Hepatocyte (in vitro differentiated cells): ENCODE data around the gene MBTPS1. TPM values are rescaled to one million over a fixed set of nuclear protein-coding genes. Genes with fewer than 3 reads are reported as not detected.

Source experiments
- DNase-seq: peaks from one replicate; pipeline ENCODE4 v3.0.0-alpha.2; 2016; ENCODE audit warnings: low spot score
- H2AFZ ChIP-seq: fragments of 200-600 bp; sonication (generic); 2 replicates; pipeline ENCODE4 v1.6.0; 2016; ENCODE audit warnings: antibody characterized with exemption, mild to moderate bottlenecking
- H3K27ac ChIP-seq: fragments of 200-600 bp; sonication (generic); 2 replicates; pipeline ENCODE4 v1.5.1; 2016; ENCODE audit warnings: mild to moderate bottlenecking
- H3K27me3 ChIP-seq: fragments of 200-600 bp; sonication (generic); 2 replicates; pipeline ENCODE4 v1.6.1; 2016
- H3K36me3 ChIP-seq: fragments of 200-600 bp; sonication (generic); replicated peaks from 2 replicates; pipeline ENCODE4 v1.5.1; 2016; ENCODE audit warnings: low read depth; ENCODE audit not compliant: insufficient read depth
- H3K4me1 ChIP-seq: fragments of 200-600 bp; sonication (generic); 2 replicates; pipeline ENCODE4 v1.5.1; 2016; ENCODE audit warnings: mild to moderate bottlenecking, moderate library complexity; ENCODE audit not compliant: insufficient read depth
- H3K4me2 ChIP-seq: fragments of 200-600 bp; sonication (generic); 2 replicates; pipeline ENCODE4 v1.6.0; 2016
- H3K4me3 ChIP-seq: fragments of 200-600 bp; sonication (generic); 2 replicates; pipeline ENCODE4 v1.5.1; 2016; ENCODE audit warnings: mild to moderate bottlenecking
- H3K79me2 ChIP-seq: fragments of 200-600 bp; sonication (generic); 2 replicates; pipeline ENCODE4 v1.6.0; 2017; ENCODE audit warnings: mild to moderate bottlenecking
- H3K9me2 ChIP-seq: fragments of 200-600 bp; sonication (generic); replicated peaks from 2 replicates; pipeline ENCODE4 v1.6.0; 2017; ENCODE audit warnings: mild to moderate bottlenecking; ENCODE audit not compliant: insufficient read depth
- H3K9me3 ChIP-seq: fragments of 200-600 bp; sonication (generic); 2 replicates; pipeline ENCODE4 v1.5.1; 2016; ENCODE audit warnings: low read depth, mild to moderate bottlenecking
- H4K20me1 ChIP-seq: fragments of 200-600 bp; sonication (generic); 2 replicates; pipeline ENCODE4 v1.6.0; 2016; ENCODE audit warnings: mild to moderate bottlenecking; ENCODE audit not compliant: insufficient read depth, poor library complexity, severe bottlenecking
- EZH2 ChIP-seq: fragments of 200-600 bp; sonication (generic); IDR thresholded peaks from 2 replicates; pipeline ENCODE4 v1.6.1; 2016; ENCODE audit warnings: antibody characterized with exemption, mild to moderate bottlenecking, borderline replicate concordance
- EZH2phosphoT487 ChIP-seq: fragments of 200-600 bp; sonication (generic); IDR thresholded peaks from one replicate; pipeline ENCODE4 v1.6.1; 2018; ENCODE audit warnings: antibody characterized with exemption, mild to moderate bottlenecking, low read depth, moderate library complexity; ENCODE audit not compliant: unreplicated experiment, severe bottlenecking
- WGBS: methylation state at CpG from one replicate; pipeline ENCODE4 v1.1.6; 2016; ENCODE audit warnings: low lambda C conversion rate; ENCODE audit errors: missing lambda C conversion rate; 5-methylcytosine and 5-hydroxymethylcytosine counted together
- polyA plus RNA-seq: library from polyadenylated mRNA; unstranded; fragments of >200 nt; fragmentation: Nextera tagmentation; extraction: Ambion mirVana; gene quantifications from 2 replicates; pipeline ENCODE4 v1.2.1, GENCODE V29; 2016
- total RNA-seq: library from RNA; depleted of rRNA; stranded (reverse); fragments of >200 nt; gene quantifications from 2 replicates; pipeline ENCODE4 v1.2.3, GENCODE V29; 2014
- TF ChIP-seq, protein P1 (sequence below): fragments of 200-600 bp; sonication (generic); IDR thresholded peaks from 2 replicates; pipeline ENCODE4 v1.5.1; 2016; ENCODE audit warnings: antibody characterized with exemption, mild to moderate bottlenecking; ENCODE audit not compliant: poor library complexity

The MBTPS1 gene
- total and polyA plus RNA-seq, 2 experiments from 2014 or later = 65.9 to 76.8 TPM

DNA sequence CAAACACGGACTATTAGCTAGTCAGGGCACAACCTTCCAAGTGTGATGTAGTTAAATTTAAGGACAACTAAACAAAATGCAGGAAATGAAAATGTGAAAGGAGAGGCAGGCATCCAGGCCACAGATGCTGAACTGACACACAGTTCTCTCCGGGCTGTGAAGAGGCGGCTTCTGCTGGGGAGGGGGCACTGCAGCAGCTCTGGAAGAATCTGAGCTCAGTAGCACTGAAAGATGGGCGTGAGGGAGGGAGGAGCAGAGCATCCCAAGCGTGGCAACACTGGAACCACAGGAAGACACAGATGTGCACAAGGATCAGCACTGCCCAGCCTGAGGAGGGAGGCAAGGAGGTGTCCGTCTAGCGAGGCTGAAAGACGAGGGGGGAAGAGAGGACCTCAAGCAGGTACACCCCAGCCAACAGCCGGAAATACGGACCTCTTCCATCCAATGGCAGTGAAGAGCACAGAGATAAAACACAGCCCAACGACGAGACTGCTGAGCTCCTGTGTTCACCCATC lies 11.4 kb downstream of the MBTPS1 start:
- no peaks in the 10 kb centered on the region for H3K27me3 ChIP-seq
- H2AFZ ChIP-seq = no peak overlapping the region
- H3K79me2 ChIP-seq = peaks cover 97% of the 10 kb centered on the region
- no peak for DNase-seq
- H3K4me3 ChIP-seq = no peak overlapping the region
- H3K27ac ChIP-seq = no peak overlapping the region
- WGBS = 89% methylated on average over 12 of the region's 12 CpGs
- no peaks in the 10 kb centered on the region for H3K4me1 ChIP-seq
- H3K9me3 ChIP-seq = no peaks in the 10 kb centered on the region
- no peak overlapping the region for H3K4me2 ChIP-seq
- peaks cover 68% of the 10 kb centered on the region for H4K20me1 ChIP-seq
- no peaks in the 10 kb centered on the region for H3K36me3 ChIP-seq
- H3K9me2 ChIP-seq = no peaks in the 10 kb centered on the region
- TF ChIP-seq EZH2 (no peak), EZH2phosphoT487 (no peak)
- TF ChIP-seq, protein P1, sequence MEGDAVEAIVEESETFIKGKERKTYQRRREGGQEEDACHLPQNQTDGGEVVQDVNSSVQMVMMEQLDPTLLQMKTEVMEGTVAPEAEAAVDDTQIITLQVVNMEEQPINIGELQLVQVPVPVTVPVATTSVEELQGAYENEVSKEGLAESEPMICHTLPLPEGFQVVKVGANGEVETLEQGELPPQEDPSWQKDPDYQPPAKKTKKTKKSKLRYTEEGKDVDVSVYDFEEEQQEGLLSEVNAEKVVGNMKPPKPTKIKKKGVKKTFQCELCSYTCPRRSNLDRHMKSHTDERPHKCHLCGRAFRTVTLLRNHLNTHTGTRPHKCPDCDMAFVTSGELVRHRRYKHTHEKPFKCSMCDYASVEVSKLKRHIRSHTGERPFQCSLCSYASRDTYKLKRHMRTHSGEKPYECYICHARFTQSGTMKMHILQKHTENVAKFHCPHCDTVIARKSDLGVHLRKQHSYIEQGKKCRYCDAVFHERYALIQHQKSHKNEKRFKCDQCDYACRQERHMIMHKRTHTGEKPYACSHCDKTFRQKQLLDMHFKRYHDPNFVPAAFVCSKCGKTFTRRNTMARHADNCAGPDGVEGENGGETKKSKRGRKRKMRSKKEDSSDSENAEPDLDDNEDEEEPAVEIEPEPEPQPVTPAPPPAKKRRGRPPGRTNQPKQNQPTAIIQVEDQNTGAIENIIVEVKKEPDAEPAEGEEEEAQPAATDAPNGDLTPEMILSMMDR = no peak

DNA sequence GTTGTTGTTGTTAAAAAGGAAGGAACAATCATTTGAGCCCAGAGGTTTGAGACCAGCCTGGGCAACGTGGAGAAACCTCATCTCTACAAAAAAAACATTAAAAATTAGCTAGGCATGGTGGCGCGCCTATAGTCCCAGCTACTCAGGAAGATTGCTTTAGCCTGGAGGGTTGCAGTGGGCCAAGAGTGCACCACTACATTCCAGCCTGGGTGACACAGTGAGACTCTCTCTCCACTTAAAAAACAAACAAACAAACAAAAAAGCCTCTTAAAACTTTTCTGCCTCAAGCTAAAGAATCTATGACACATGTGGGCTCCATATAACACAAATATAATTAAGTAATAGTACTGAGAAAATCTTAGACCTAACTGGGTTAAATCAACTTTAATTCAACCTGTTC lies 12.5 kb downstream of the MBTPS1 start:
- WGBS = 84% methylated on average over 3 of the region's 3 CpGs
- Histone ChIP-seq H3K9me3 (no peaks in the 10 kb centered on the region), H3K27ac (no peak overlapping the region), H2AFZ (no peak overlapping the region), H3K27me3 (no peaks in the 10 kb centered on the region), H3K4me1 (no peaks in the 10 kb centered on the region), H3K9me2 (no peaks in the 10 kb centered on the region), H3K4me3 (no peak overlapping the region), H4K20me1 (peaks cover 58% of the 10 kb centered on the region), H3K4me2 (no peak overlapping the region), H3K36me3 (no peaks in the 10 kb centered on the region), H3K79me2 (peaks cover 89% of the 10 kb centered on the region)
- DNase-seq = no peak
- TF ChIP-seq EZH2phosphoT487 = no peak
- no peak for TF ChIP-seq EZH2
- TF ChIP-seq, protein P1 = no peak

DNA sequence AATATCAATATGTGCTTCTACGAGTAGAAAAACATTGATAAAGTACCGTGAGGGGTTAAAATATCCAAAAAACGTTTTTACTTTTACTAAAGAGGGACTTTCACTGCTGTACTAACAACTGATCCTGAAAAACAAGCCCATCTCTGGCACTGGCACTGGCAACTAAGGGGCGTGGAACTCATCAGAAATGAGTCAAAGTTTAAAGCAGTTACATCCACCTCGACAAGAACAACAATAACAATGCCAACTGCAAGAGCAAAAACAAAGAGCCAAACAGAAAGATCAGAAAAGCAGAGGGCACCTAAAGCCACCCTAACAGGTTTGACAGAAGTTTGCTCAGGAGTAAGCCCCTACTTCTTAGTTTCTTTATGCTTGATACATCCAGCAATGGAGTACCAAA lies 13.1 kb downstream of the MBTPS1 start:
- Histone ChIP-seq H3K27me3 (no peaks in the 10 kb centered on the region), H3K36me3 (no peaks in the 10 kb centered on the region), H3K4me1 (no peaks in the 10 kb centered on the region), H3K79me2 (peaks cover 89% of the 10 kb centered on the region), H4K20me1 (peaks cover 56% of the 10 kb centered on the region), H3K9me2 (no peaks in the 10 kb centered on the region), H3K4me2 (no peak overlapping the region), H3K9me3 (no peaks in the 10 kb centered on the region), H3K27ac (no peak overlapping the region), H2AFZ (no peak overlapping the region), H3K4me3 (no peak overlapping the region)
- no peak for DNase-seq
- 83% methylated on average over 5 of the region's 5 CpGs for WGBS
- TF ChIP-seq EZH2phosphoT487 = no peak
- no peak for TF ChIP-seq EZH2
- TF ChIP-seq, protein P1 = no peak

DNA sequence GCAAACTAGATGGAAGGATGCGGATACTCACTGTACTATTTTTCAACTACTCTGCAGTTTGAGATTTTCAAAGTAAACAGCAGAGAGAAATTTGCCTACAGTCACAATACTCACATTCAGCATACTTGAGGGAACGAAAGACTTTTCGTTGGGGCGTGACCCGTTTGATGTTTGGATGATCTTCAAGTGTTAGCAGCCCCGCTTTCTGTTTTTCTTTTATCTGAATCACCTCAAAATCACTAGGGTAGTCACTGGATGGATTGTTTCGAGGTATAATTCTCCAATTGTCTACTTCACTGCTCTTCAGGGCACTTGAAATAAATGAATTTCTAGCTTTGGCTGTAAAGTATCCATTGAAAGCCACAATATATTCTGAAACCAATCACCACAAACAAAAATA lies 17.8 kb downstream of the MBTPS1 start:
- 96% methylated on average over 7 of the region's 7 CpGs for WGBS
- Histone ChIP-seq H3K4me1 (peaks cover 6% of the 10 kb centered on the region), H3K4me2 (no peak overlapping the region), H3K9me3 (no peaks in the 10 kb centered on the region), H3K4me3 (no peak overlapping the region), H4K20me1 (peaks cover 12% of the 10 kb centered on the region), H3K27me3 (no peaks in the 10 kb centered on the region), H2AFZ (no peak overlapping the region), H3K9me2 (no peaks in the 10 kb centered on the region), H3K36me3 (no peaks in the 10 kb centered on the region), H3K79me2 (peaks cover 64% of the 10 kb centered on the region), H3K27ac (peak overlapping the region; percentile 7)
- TF ChIP-seq EZH2phosphoT487 = no peak
- TF ChIP-seq, protein P1 = no peak
- no peak for TF ChIP-seq EZH2
- DNase-seq = no peak
